ENCODE measurements around the gene C19orf12.

Gene C19orf12

GRCh38 chr19:29697523-29698261 lies 17.4 kb downstream of the C19orf12 start:
- FAIRE-seq (no peak), DNase-seq (ENCODE audit: insufficient read length, low spot score) (no peak)

- DNase-seq (ENCODE audit: insufficient read length, low spot score) (no peak), FAIRE-seq (no peak)
Measured at GRCh38 chr19:29696565-29696846, 18.6 kb downstream of the C19orf12 start.

GRCh38 chr19:29695765-29696564 lies 19.1 kb downstream of the C19orf12 start:
- no peak for DNase-seq (ENCODE audit: insufficient read length, low spot score)
- FAIRE-seq, result no peak

- peak; percentile 87 for FAIRE-seq
Measured at GRCh38 chr19:29694669-29695627, 20.1 kb downstream of the C19orf12 start.

GRCh38 chr19:29694161-29694560 lies 20.9 kb downstream of the C19orf12 start:
- FAIRE-seq (no peak), DNase-seq (ENCODE audit: insufficient read length, low spot score) (no peak)

More at GRCh38 chr19:29694669-29695627, 20.1 kb downstream of the C19orf12 start:
- DNase-seq (ENCODE audit: insufficient read length, low spot score), result peak; percentile 57

- DNase-seq (ENCODE audit: insufficient read length, low spot score) (no peak), FAIRE-seq (no peak)
Measured at GRCh38 chr19:29690842-29691241, 24.2 kb downstream of the C19orf12 start.

GRCh38 chr19:29687897-29688728 lies 26.9 kb downstream of the C19orf12 start:
- no peak for FAIRE-seq

GRCh38 chr19:29687244-29687896 lies 27.7 kb downstream of the C19orf12 start:
- no peak for FAIRE-seq
- peak; percentile 31 for DNase-seq (ENCODE audit: insufficient read length, low spot score)

More at GRCh38 chr19:29687897-29688728, 26.9 kb downstream of the C19orf12 start:
- DNase-seq (ENCODE audit: insufficient read length, low spot score), result no peak

GRCh38 chr19:29686285-29686805 lies 28.7 kb downstream of the C19orf12 start:
- no peak for DNase-seq (ENCODE audit: insufficient read length, low spot score)
- FAIRE-seq, result no peak

GRCh38 chr19:29685326-29685725 lies 29.7 kb downstream of the C19orf12 start:
- FAIRE-seq, result no peak

GRCh38 chr19:29683009-29683408 lies 32.1 kb downstream of the C19orf12 start:
- no peak for DNase-seq (ENCODE audit: insufficient read length, low spot score)
- FAIRE-seq, result no peak

More at GRCh38 chr19:29685326-29685725, 29.7 kb downstream of the C19orf12 start:
- DNase-seq (ENCODE audit: insufficient read length, low spot score), result no peak

- FAIRE-seq, result no peak
Measured at GRCh38 chr19:29682236-29682895, 32.7 kb downstream of the C19orf12 start.

GRCh38 chr19:29681422-29682235 lies 33.4 kb downstream of the C19orf12 start:
- FAIRE-seq, result no peak
- no peak for DNase-seq (ENCODE audit: insufficient read length, low spot score)

More at GRCh38 chr19:29682236-29682895, 32.7 kb downstream of the C19orf12 start:
- DNase-seq (ENCODE audit: insufficient read length, low spot score), result no peak

GRCh38 chr19:29680937-29681336 lies 34.1 kb downstream of the C19orf12 start:
- FAIRE-seq (no peak), DNase-seq (ENCODE audit: insufficient read length, low spot score) (no peak)

- DNase-seq (ENCODE audit: insufficient read length, low spot score) (no peak), FAIRE-seq (no peak)
Measured at GRCh38 chr19:29680447-29680846, 34.6 kb downstream of the C19orf12 start.

- DNase-seq (ENCODE audit: insufficient read length, low spot score) (no peak), FAIRE-seq (no peak)
Measured at GRCh38 chr19:29679598-29680210, 35.4 kb downstream of the C19orf12 start.

- no peak for DNase-seq (ENCODE audit: insufficient read length, low spot score)
- no peak for FAIRE-seq
Measured at GRCh38 chr19:29678484-29679106, 36.5 kb downstream of the C19orf12 start.

Measured in HTR-8/SVneo (cell line).